HG03342 (cell line): ENCODE results near the gene ARPC4.

Experiments used
- ATAC-seq: cut with Tn5 transposase; IDR thresholded peaks from one replicate; pipeline ENCODE4 v1.9.1; 2021; ENCODE audit warnings: mild to moderate bottlenecking, moderate library complexity; ENCODE audit not compliant: unreplicated experiment

ARPC4 gene

GRCh38 chr3:9792405-9793160, at the start of gene ARPC4, which contains the start of gene TADA3:
TSS of gene ARPC4 (plus strand) at chr3:9793082. CDS start at chr3:9793122, 40 bp downstream.
TSS of gene TADA3 (minus strand) at chr3:9792473. CDS start at chr3:9791466, 1,007 bp downstream.
- peak; percentile 80 for ATAC-seq

GRCh38 chr3:9743548-9743947, 49.3 kb upstream of the ARPC4 start:
- no peak for ATAC-seq

- no peak for ATAC-seq
Observed at GRCh38 chr3:9744162-9744561, 48.7 kb upstream of the ARPC4 start.

GRCh38 chr3:9745521-9745920, 47.4 kb upstream of the ARPC4 start:
- ATAC-seq, result no peak

GRCh38 chr3:9746330-9746729, 46.6 kb upstream of the ARPC4 start:
- ATAC-seq, result no peak

- ATAC-seq, result no peak
Observed at GRCh38 chr3:9747267-9747666, 45.6 kb upstream of the ARPC4 start.

- no peak for ATAC-seq
Observed at GRCh38 chr3:9748031-9748430, 44.9 kb upstream of the ARPC4 start.

GRCh38 chr3:9749296-9749644, 43.6 kb upstream of the ARPC4 start:
- ATAC-seq, result no peak

GRCh38 chr3:9749645-9750555, 43.0 kb upstream of the ARPC4 start, which contains the start of gene OGG1:
TSS of gene OGG1 (plus strand) at chr3:9749952. CDS start at chr3:9750287, 335 bp downstream.
- peak; percentile 91 for ATAC-seq

- no peak for ATAC-seq
Observed at GRCh38 chr3:9750556-9751411, 42.1 kb upstream of the ARPC4 start.

- no peak for ATAC-seq
Observed at GRCh38 chr3:9754678-9755077, 38.2 kb upstream of the ARPC4 start.

GRCh38 chr3:9757427-9757826, 35.5 kb upstream of the ARPC4 start:
- ATAC-seq, result no peak

- ATAC-seq, result no peak
Observed at GRCh38 chr3:9760779-9761505, 31.9 kb upstream of the ARPC4 start.

GRCh38 chr3:9761919-9762318, 31.0 kb upstream of the ARPC4 start:
- ATAC-seq, result no peak

- no peak for ATAC-seq
Observed at GRCh38 chr3:9762871-9763270, 30.0 kb upstream of the ARPC4 start.

GRCh38 chr3:9765865-9766264, 27.0 kb upstream of the ARPC4 start:
- ATAC-seq, result no peak

GRCh38 chr3:9767418-9767817, 25.5 kb upstream of the ARPC4 start:
- no peak for ATAC-seq

GRCh38 chr3:9768141-9768775, 24.6 kb upstream of the ARPC4 start:
- no peak for ATAC-seq

- ATAC-seq, result no peak
Observed at GRCh38 chr3:9769012-9769411, 23.9 kb upstream of the ARPC4 start.
